GM23248 (cell line): ENCODE results near the gene C1QTNF6. TPM values are rescaled to one million over a fixed set of nuclear protein-coding genes. Genes with fewer than 3 reads are reported as not detected.

Experiments used
- DNase-seq: peaks from one replicate; pipeline ENCODE4 v3.0.0-alpha.2; 2015
- H2AFZ ChIP-seq: fragments of 200-600 bp; sonication (generic); 2 replicates; pipeline ENCODE4 v1.6.1; 2016; ENCODE audit warnings: antibody characterized with exemption
- H3F3A ChIP-seq: fragments of 200-600 bp; sonication (generic); 2 replicates; pipeline ENCODE4 v1.6.1; 2016; ENCODE audit warnings: mild to moderate bottlenecking, antibody characterized with exemption, mixed run types; ENCODE audit not compliant: insufficient read depth
- H3K27ac ChIP-seq: fragments of 200-600 bp; sonication (generic); 2 replicates; pipeline ENCODE4 v1.5.1; 2016; ENCODE audit warnings: mild to moderate bottlenecking
- H3K27me3 ChIP-seq: fragments of 200-600 bp; sonication (generic); replicated peaks from 2 replicates; pipeline ENCODE4 v1.6.1; 2016; ENCODE audit warnings: mild to moderate bottlenecking; ENCODE audit not compliant: insufficient read depth
- H3K36me3 ChIP-seq: fragments of 200-600 bp; sonication (generic); 2 replicates; pipeline ENCODE4 v1.6.1; 2016; ENCODE audit warnings: low read depth, mild to moderate bottlenecking
- H3K4me1 ChIP-seq: fragments of 200-600 bp; sonication (generic); 2 replicates; pipeline ENCODE4 v1.6.1; 2016; ENCODE audit warnings: mild to moderate bottlenecking; ENCODE audit not compliant: insufficient read depth
- H3K4me2 ChIP-seq: fragments of 200-600 bp; sonication (generic); one replicate; pipeline ENCODE4 v1.6.1; 2016; ENCODE audit warnings: mild to moderate bottlenecking; ENCODE audit not compliant: unreplicated experiment
- H3K4me3 ChIP-seq: fragments of 200-600 bp; sonication (generic); 2 replicates; pipeline ENCODE4 v1.5.1; 2016; ENCODE audit warnings: mild to moderate bottlenecking
- H3K79me2 ChIP-seq: fragments of 200-600 bp; sonication (generic); 2 replicates; pipeline ENCODE4 v1.6.1; 2016; ENCODE audit warnings: mild to moderate bottlenecking; ENCODE audit not compliant: insufficient read depth
- H3K9ac ChIP-seq: fragments of 200-600 bp; sonication (generic); 2 replicates; pipeline ENCODE4 v1.6.1; 2016; ENCODE audit warnings: mild to moderate bottlenecking
- H3K9me2 ChIP-seq: fragments of 200-600 bp; sonication (generic); 2 replicates; pipeline ENCODE4 v1.6.1; 2016; ENCODE audit warnings: mixed run types, mild to moderate bottlenecking, moderate library complexity; ENCODE audit not compliant: insufficient read depth
- H3K9me3 ChIP-seq: fragments of 200-600 bp; sonication (generic); one replicate; pipeline ENCODE4 v1.6.1; 2017; ENCODE audit warnings: low read depth
- H4K20me1 ChIP-seq: fragments of 200-600 bp; sonication (generic); 2 replicates; pipeline ENCODE4 v1.6.0; 2016; ENCODE audit not compliant: insufficient read depth
- EZH2 ChIP-seq: fragments of 200-600 bp; sonication (generic); IDR thresholded peaks from 2 replicates; pipeline ENCODE4 v1.6.1; 2018; ENCODE audit warnings: antibody characterized with exemption, mild to moderate bottlenecking; ENCODE audit not compliant: insufficient read depth, poor library complexity, severe bottlenecking
- EZH2phosphoT487 ChIP-seq: fragments of 200-600 bp; sonication (generic); IDR thresholded peaks from 2 replicates; pipeline ENCODE4 v1.6.1; 2018; ENCODE audit warnings: antibody characterized with exemption, moderate library complexity, mild to moderate bottlenecking, low read depth; ENCODE audit not compliant: insufficient read depth
- WGBS, 2 experiments: methylation state at CpG; one replicate each; pipeline ENCODE4 v1.1.6; 2015 to 2017; ENCODE audit warnings: low lambda C conversion rate in 2 of 2, low coverage in 1 of 2; ENCODE audit errors: missing lambda C conversion rate in 2 of 2; 5-methylcytosine and 5-hydroxymethylcytosine counted together
- in situ Hi-C: fragments of 300-500 bp; cut with MboI; formaldehyde crosslinking; loops from 2 replicates; pipeline ENCODE4 v1.15.0; 2020
- polyA plus RNA-seq: library from polyadenylated mRNA; unstranded; fragments of >200 nt; fragmentation: Nextera tagmentation; extraction: Ambion mirVana; gene quantifications from 2 replicates; pipeline ENCODE4 v1.2.1, GENCODE V29; 2016
- total RNA-seq: library from RNA; depleted of rRNA; stranded (reverse); fragments of >200 nt; shearing (Covaris generic); gene quantifications from 2 replicates; pipeline ENCODE4 v1.2.3, GENCODE V29; 2014

Gene C1QTNF6
- total and polyA plus RNA-seq, 2 experiments from 2014 or later: 4.0 to 8.9 TPM

- Histone ChIP-seq H2AFZ (peak overlapping the region; percentile 99), H4K20me1 (no peaks in the 10 kb centered on the region; the same call in 1 of the 2 replicates), H3K27me3 (no peaks in the 10 kb centered on the region), H3K4me2 (peak overlapping the region; percentile 92), H3F3A (peaks cover 9% of the 10 kb centered on the region), H3K9me2 (no peaks in the 10 kb centered on the region), H3K4me3 (peak overlapping the region; percentile 79), H3K27ac (peak overlapping the region; percentile 53), H3K36me3 (no peaks in the 10 kb centered on the region), H3K79me2 (no peaks in the 10 kb centered on the region), H3K9ac (peak overlapping the region; percentile 77), H3K9me3 (no peaks in the 10 kb centered on the region), H3K4me1 (peaks cover 29% of the 10 kb centered on the region)
- peak; percentile 98 for DNase-seq
- no peak for TF ChIP-seq EZH2phosphoT487
- TF ChIP-seq EZH2: no peak
- in situ Hi-C loops: no loop called here
- 0 to 1% methylated on average over 48 to 58 of the region's 58 CpGs for WGBS, 2 experiments
Observed at GRCh38 chr22:37199103-37199759, 11.2 kb upstream of the C1QTNF6 start.

- H3K79me2 ChIP-seq: no peaks in the 10 kb centered on the region
- in situ Hi-C loops: no loop called here
- no peaks in the 10 kb centered on the region for H3K27me3 ChIP-seq
- peak overlapping the region; percentile 62 for H3K27ac ChIP-seq
- peak overlapping the region; percentile 92 for H3K4me2 ChIP-seq
- TF ChIP-seq EZH2: no peak
- no peak for TF ChIP-seq EZH2phosphoT487
- peak overlapping the region; percentile 77 for H3K9ac ChIP-seq
- H3K9me3 ChIP-seq: no peaks in the 10 kb centered on the region
- H3K9me2 ChIP-seq: no peaks in the 10 kb centered on the region
- H3K4me3 ChIP-seq: peak overlapping the region; percentile 79
- peak overlapping the region; percentile 81 for H2AFZ ChIP-seq
- WGBS, 2 experiments: 2% methylated on average over 36 to 42 of the region's 51 CpGs
- H3K4me1 ChIP-seq: peaks cover 29% of the 10 kb centered on the region
- peak; percentile 84 for DNase-seq
- no peaks in the 10 kb centered on the region for H3K36me3 ChIP-seq
- peaks cover 9% of the 10 kb centered on the region for H3F3A ChIP-seq
- no peaks in the 10 kb centered on the region; the same call in 1 of the 2 replicates for H4K20me1 ChIP-seq
Observed at GRCh38 chr22:37198258-37199102, 10.4 kb upstream of the C1QTNF6 start.

- no peaks in the 10 kb centered on the region for H3K9me2 ChIP-seq
- 16 to 20% methylated on average over 12 of the region's 12 CpGs for WGBS, 2 experiments
- peak; percentile 89 for DNase-seq
- peaks cover 29% of the 10 kb centered on the region for H3K4me1 ChIP-seq
- H3K4me3 ChIP-seq: peak overlapping the region; percentile 79; the same call in 1 of the 2 replicates
- no peaks in the 10 kb centered on the region for H3K27me3 ChIP-seq
- peak overlapping the region; percentile 92 for H3K4me2 ChIP-seq
- no peaks in the 10 kb centered on the region; the same call in 1 of the 2 replicates for H4K20me1 ChIP-seq
- H3K9me3 ChIP-seq: no peaks in the 10 kb centered on the region
- no peaks in the 10 kb centered on the region for H3K79me2 ChIP-seq
- TF ChIP-seq EZH2 (no peak), EZH2phosphoT487 (no peak)
- peaks cover 9% of the 10 kb centered on the region for H3F3A ChIP-seq
- no peaks in the 10 kb centered on the region for H3K36me3 ChIP-seq
- no peak overlapping the region for H2AFZ ChIP-seq
- in situ Hi-C loops: no loop called here
- H3K27ac ChIP-seq: peak overlapping the region; percentile 62
- peak overlapping the region; percentile 77; the same call in 1 of the 2 replicates for H3K9ac ChIP-seq
Observed at GRCh38 chr22:37197451-37198257, 9.6 kb upstream of the C1QTNF6 start.
